ENCODE measurements around the gene TMEM150B.

- TF ChIP-seq EZH2phosphoT487 (IDR thresholded peaks at IDR 0.05; ENCODE audit: unreplicated experiment) (no peak), CREB1 (CRISPR knock-in tag; IDR thresholded peaks at IDR 0.05; ENCODE audit: low read depth) (no peak), EZH2 (IDR thresholded peaks at IDR 0.05; ENCODE audit: low read depth, unreplicated experiment) (no peak), POLR2AphosphoS5 (IDR thresholded peaks at IDR 0.05; ENCODE audit: low read depth) (0 out of 2 replicates have a peak, but pooled peaks have one; percentile 13), ZNF114 (CRISPR knock-in tag; IDR thresholded peaks at IDR 0.05) (no peak), REST (IDR thresholded peaks at IDR 0.05; ENCODE audit: unreplicated experiment) (no peak), JUNB (IDR thresholded peaks at IDR 0.05; ENCODE audit: unreplicated experiment) (no peak), NANOG (IDR thresholded peaks at IDR 0.05; ENCODE audit: borderline replicate concordance) (no peak), STAT1 (IDR thresholded peaks at IDR 0.05; ENCODE audit: unreplicated experiment) (no peak), ZNF331 (CRISPR knock-in tag; IDR thresholded peaks at IDR 0.05; ENCODE audit: low read depth) (no peak)
- TF ChIP-seq, protein P1, sequence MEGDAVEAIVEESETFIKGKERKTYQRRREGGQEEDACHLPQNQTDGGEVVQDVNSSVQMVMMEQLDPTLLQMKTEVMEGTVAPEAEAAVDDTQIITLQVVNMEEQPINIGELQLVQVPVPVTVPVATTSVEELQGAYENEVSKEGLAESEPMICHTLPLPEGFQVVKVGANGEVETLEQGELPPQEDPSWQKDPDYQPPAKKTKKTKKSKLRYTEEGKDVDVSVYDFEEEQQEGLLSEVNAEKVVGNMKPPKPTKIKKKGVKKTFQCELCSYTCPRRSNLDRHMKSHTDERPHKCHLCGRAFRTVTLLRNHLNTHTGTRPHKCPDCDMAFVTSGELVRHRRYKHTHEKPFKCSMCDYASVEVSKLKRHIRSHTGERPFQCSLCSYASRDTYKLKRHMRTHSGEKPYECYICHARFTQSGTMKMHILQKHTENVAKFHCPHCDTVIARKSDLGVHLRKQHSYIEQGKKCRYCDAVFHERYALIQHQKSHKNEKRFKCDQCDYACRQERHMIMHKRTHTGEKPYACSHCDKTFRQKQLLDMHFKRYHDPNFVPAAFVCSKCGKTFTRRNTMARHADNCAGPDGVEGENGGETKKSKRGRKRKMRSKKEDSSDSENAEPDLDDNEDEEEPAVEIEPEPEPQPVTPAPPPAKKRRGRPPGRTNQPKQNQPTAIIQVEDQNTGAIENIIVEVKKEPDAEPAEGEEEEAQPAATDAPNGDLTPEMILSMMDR (conservative IDR thresholded peaks at IDR 0.05; ENCODE audit: low read depth in 2 of 2) = no peak
- TF ChIP-seq, protein P2, sequence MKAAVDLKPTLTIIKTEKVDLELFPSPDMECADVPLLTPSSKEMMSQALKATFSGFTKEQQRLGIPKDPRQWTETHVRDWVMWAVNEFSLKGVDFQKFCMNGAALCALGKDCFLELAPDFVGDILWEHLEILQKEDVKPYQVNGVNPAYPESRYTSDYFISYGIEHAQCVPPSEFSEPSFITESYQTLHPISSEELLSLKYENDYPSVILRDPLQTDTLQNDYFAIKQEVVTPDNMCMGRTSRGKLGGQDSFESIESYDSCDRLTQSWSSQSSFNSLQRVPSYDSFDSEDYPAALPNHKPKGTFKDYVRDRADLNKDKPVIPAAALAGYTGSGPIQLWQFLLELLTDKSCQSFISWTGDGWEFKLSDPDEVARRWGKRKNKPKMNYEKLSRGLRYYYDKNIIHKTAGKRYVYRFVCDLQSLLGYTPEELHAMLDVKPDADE (IDR thresholded peaks at IDR 0.05) = no peak
- TF ChIP-seq, protein P3, sequence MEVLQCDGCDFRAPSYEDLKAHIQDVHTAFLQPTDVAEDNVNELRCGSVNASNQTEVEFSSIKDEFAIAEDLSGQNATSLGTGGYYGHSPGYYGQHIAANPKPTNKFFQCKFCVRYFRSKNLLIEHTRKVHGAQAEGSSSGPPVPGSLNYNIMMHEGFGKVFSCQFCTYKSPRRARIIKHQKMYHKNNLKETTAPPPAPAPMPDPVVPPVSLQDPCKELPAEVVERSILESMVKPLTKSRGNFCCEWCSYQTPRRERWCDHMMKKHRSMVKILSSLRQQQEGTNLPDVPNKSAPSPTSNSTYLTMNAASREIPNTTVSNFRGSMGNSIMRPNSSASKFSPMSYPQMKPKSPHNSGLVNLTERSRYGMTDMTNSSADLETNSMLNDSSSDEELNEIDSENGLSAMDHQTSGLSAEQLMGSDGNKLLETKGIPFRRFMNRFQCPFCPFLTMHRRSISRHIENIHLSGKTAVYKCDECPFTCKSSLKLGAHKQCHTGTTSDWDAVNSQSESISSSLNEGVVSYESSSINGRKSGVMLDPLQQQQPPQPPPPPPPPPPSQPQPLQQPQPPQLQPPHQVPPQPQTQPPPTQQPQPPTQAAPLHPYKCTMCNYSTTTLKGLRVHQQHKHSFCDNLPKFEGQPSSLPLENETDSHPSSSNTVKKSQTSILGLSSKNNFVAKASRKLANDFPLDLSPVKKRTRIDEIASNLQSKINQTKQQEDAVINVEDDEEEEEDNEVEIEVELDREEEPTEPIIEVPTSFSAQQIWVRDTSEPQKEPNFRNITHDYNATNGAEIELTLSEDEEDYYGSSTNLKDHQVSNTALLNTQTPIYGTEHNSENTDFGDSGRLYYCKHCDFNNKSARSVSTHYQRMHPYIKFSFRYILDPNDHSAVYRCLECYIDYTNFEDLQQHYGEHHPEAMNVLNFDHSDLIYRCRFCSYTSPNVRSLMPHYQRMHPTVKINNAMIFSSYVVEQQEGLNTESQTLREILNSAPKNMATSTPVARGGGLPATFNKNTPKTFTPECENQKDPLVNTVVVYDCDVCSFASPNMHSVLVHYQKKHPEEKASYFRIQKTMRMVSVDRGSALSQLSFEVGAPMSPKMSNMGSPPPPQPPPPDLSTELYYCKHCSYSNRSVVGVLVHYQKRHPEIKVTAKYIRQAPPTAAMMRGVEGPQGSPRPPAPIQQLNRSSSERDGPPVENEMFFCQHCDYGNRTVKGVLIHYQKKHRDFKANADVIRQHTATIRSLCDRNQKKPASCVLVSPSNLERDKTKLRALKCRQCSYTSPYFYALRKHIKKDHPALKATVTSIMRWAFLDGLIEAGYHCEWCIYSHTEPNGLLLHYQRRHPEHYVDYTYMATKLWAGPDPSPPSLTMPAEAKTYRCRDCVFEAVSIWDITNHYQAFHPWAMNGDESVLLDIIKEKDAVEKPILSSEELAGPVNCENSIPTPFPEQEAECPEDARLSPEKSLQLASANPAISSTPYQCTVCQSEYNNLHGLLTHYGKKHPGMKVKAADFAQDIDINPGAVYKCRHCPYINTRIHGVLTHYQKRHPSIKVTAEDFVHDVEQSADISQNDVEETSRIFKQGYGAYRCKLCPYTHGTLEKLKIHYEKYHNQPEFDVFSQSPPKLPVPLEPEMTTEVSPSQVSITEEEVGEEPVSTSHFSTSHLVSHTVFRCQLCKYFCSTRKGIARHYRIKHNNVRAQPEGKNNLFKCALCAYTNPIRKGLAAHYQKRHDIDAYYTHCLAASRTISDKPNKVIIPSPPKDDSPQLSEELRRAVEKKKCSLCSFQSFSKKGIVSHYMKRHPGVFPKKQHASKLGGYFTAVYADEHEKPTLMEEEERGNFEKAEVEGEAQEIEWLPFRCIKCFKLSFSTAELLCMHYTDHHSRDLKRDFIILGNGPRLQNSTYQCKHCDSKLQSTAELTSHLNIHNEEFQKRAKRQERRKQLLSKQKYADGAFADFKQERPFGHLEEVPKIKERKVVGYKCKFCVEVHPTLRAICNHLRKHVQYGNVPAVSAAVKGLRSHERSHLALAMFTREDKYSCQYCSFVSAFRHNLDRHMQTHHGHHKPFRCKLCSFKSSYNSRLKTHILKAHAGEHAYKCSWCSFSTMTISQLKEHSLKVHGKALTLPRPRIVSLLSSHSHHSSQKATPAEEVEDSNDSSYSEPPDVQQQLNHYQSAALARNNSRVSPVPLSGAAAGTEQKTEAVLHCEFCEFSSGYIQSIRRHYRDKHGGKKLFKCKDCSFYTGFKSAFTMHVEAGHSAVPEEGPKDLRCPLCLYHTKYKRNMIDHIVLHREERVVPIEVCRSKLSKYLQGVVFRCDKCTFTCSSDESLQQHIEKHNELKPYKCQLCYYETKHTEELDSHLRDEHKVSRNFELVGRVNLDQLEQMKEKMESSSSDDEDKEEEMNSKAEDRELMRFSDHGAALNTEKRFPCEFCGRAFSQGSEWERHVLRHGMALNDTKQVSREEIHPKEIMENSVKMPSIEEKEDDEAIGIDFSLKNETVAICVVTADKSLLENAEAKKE (CRISPR knock-in tag; IDR thresholded peaks at IDR 0.05) = no peak
Observed at GRCh38 chr19:55348317-55349034, 23.3 kb upstream of the TMEM150B start.

Data from GM23338 (cell line).